Neuronal stem cell (in vitro differentiated cells): ENCODE measurements around the gene EXO1.

Source experiments
- DNase-seq: peaks from one replicate; pipeline ENCODE4 v3.0.0-alpha.2; 2013; ENCODE audit warnings: low spot score
- H2AFZ ChIP-seq: one replicate; pipeline ENCODE4 v1.6.1; 2013; ENCODE audit warnings: mild to moderate bottlenecking, low read length, inconsistent platforms
- H2AK5ac ChIP-seq: 2 replicates; pipeline ENCODE4 v1.6.1; 2013; ENCODE audit warnings: low read depth, mild to moderate bottlenecking, inconsistent platforms, low read length, moderate library complexity, mixed read lengths
- H2BK120ac ChIP-seq: 2 replicates; pipeline ENCODE4 v1.6.1; 2013; ENCODE audit warnings: low read depth, mild to moderate bottlenecking, inconsistent platforms, low read length, moderate library complexity, mixed read lengths
- H2BK12ac ChIP-seq: one replicate; pipeline ENCODE4 v1.6.1; 2013; ENCODE audit warnings: low read length, inconsistent platforms
- H2BK15ac ChIP-seq: 2 replicates; pipeline ENCODE4 v1.6.1; 2013; ENCODE audit warnings: mild to moderate bottlenecking, low read length, inconsistent platforms, mixed read lengths
- H2BK5ac ChIP-seq: one replicate; pipeline ENCODE4 v1.6.1; 2013; ENCODE audit warnings: inconsistent platforms, mild to moderate bottlenecking, low read length, moderate library complexity
- H3K14ac ChIP-seq: one replicate; pipeline ENCODE4 v1.6.1; 2013; ENCODE audit warnings: low read length, inconsistent platforms
- H3K18ac ChIP-seq: 2 replicates; pipeline ENCODE4 v1.6.1; 2013; ENCODE audit warnings: low read length, inconsistent platforms
- H3K23ac ChIP-seq: 2 replicates; pipeline ENCODE4 v1.6.1; 2013; ENCODE audit warnings: low read depth, mild to moderate bottlenecking, mixed read lengths, low read length, inconsistent platforms; ENCODE audit not compliant: poor library complexity
- H3K27ac ChIP-seq: replicated peaks from 3 replicates; pipeline ENCODE4 v1.5.1; 2013; ENCODE audit warnings: low read length, inconsistent platforms
- H3K27me3 ChIP-seq, 3 experiments: 2 replicates each; pipeline ENCODE4 v1.6.1; 2013; ENCODE audit warnings: low read length in 3 of 3, mild to moderate bottlenecking in 2 of 3, inconsistent platforms in 1 of 3, low read depth in 1 of 3, mixed read lengths in 1 of 3, moderate library complexity in 1 of 3; ENCODE audit not compliant: control insufficient read depth in 3 of 3, insufficient read depth in 3 of 3
- H3K36me3 ChIP-seq, 2 donors: replicated peaks in 1 of 2; 2 replicates each; pipeline ENCODE4 v1.6.1; 2013; ENCODE audit warnings: low read length in 2 of 2; ENCODE audit not compliant: control insufficient read depth in 2 of 2, insufficient read depth in 2 of 2
- H3K4ac ChIP-seq: 2 replicates; pipeline ENCODE4 v1.6.1; 2013; ENCODE audit warnings: inconsistent platforms, mild to moderate bottlenecking, low read length, moderate library complexity
- H3K4me1 ChIP-seq, 2 donors: 1 replicate in 1 of 2; 2 replicates in 1 of 2; pipeline ENCODE4 v1.6.1; 2013; ENCODE audit warnings: low read length in 2 of 2, low read depth in 1 of 2; ENCODE audit not compliant: control insufficient read depth in 2 of 2, insufficient read depth in 1 of 2
- H3K4me2 ChIP-seq: one replicate; pipeline ENCODE4 v1.6.1; 2013; ENCODE audit warnings: mild to moderate bottlenecking, low read length, inconsistent platforms; ENCODE audit not compliant: insufficient read depth, poor library complexity, severe bottlenecking
- H3K4me3 ChIP-seq, 2 donors: 2 replicates each; pipeline ENCODE4 v1.5.1; 2013; ENCODE audit warnings: low read length in 2 of 2, mild to moderate bottlenecking in 2 of 2, inconsistent platforms in 1 of 2, moderate library complexity in 1 of 2
- H3K79me1 ChIP-seq: one replicate; pipeline ENCODE4 v1.6.1; 2013; ENCODE audit warnings: low read depth, mild to moderate bottlenecking, inconsistent platforms, low read length, moderate library complexity
- H3K9ac ChIP-seq: one replicate; pipeline ENCODE4 v1.6.1; 2013; ENCODE audit warnings: mild to moderate bottlenecking, low read depth, low read length, inconsistent platforms; ENCODE audit not compliant: poor library complexity
- H3K9me3 ChIP-seq, 2 donors: replicated peaks in 1 of 2; 2 replicates each; pipeline versions ENCODE3 to v1.6.1; 2013; ENCODE audit warnings: low read length in 2 of 2, mild to moderate bottlenecking in 2 of 2, inconsistent platforms in 1 of 2, low read depth in 1 of 2, mixed read lengths in 1 of 2, moderate library complexity in 1 of 2; ENCODE audit not compliant: control insufficient read depth in 2 of 2, insufficient read depth in 1 of 2
- H4K8ac ChIP-seq: one replicate; pipeline ENCODE4 v1.6.1; 2013; ENCODE audit warnings: low read depth, mild to moderate bottlenecking, inconsistent platforms, low read length, moderate library complexity
- H4K91ac ChIP-seq: one replicate; pipeline ENCODE4 v1.6.1; 2013; ENCODE audit warnings: low read length, low read depth, mild to moderate bottlenecking, inconsistent platforms; ENCODE audit not compliant: poor library complexity
- WGBS, 2 donors: extraction: QIAGEN DNeasy Blood & Tissue Kit; methylation state at CpG; one replicate each; pipeline ENCODE4 v1.1.7; 2013; ENCODE audit warnings: missing lambda C conversion rate in 2 of 2, mixed read lengths in 1 of 2; ENCODE audit not compliant: insufficient read length in 2 of 2, insufficient replicate concordance in 1 of 2; ENCODE audit errors: extremely low coverage in 2 of 2; 5-methylcytosine and 5-hydroxymethylcytosine counted together

Gene EXO1

GRCh38 chr1:241834733-241835377, 13.1 kb upstream of the EXO1 start:
- Histone ChIP-seq H2BK5ac (no peak overlapping the region), H3K4me2 (no peak overlapping the region), H2AFZ (no peak overlapping the region), H3K27ac (no peak overlapping the region), H2BK15ac (no peak overlapping the region), H3K4ac (no peak overlapping the region), H3K9me3 (no peaks in the 10 kb centered on the region), H4K8ac (no peak overlapping the region), H3K23ac (no peak overlapping the region), H3K4me3 (no peak overlapping the region), H2BK120ac (no peak overlapping the region), H3K18ac (no peak overlapping the region), H3K9ac (no peak overlapping the region), H2BK12ac (no peak overlapping the region), H3K4me1 (no peaks in the 10 kb centered on the region), H4K91ac (no peak overlapping the region), H3K36me3 (no peaks in the 10 kb centered on the region), H3K27me3 (peaks cover 0 to 8% (median 0%) of the 10 kb centered on the region in 3 experiments), H3K79me1 (no peaks in the 10 kb centered on the region), H3K14ac (no peak overlapping the region), H2AK5ac (no peak overlapping the region)
- no peak for DNase-seq
- no CpG with 5 or more reads among the region's 1 CpG for WGBS, 2 donors

GRCh38 chr1:241836941-241837340, 11.1 kb upstream of the EXO1 start:
- H2BK12ac ChIP-seq: no peak overlapping the region
- H3K23ac ChIP-seq: no peak overlapping the region
- H2BK15ac ChIP-seq: no peak overlapping the region
- H3K36me3 ChIP-seq: no peaks in the 10 kb centered on the region
- H4K8ac ChIP-seq: no peak overlapping the region
- no peaks in the 10 kb centered on the region for H3K9me3 ChIP-seq
- H3K4ac ChIP-seq: no peak overlapping the region
- H3K4me3 ChIP-seq: no peak overlapping the region
- no peak overlapping the region for H3K4me2 ChIP-seq
- no peak overlapping the region for H3K27ac ChIP-seq
- WGBS, 2 donors: no CpG with 5 or more reads among the region's 2 CpGs
- H2AFZ ChIP-seq: no peak overlapping the region
- H2BK120ac ChIP-seq: no peak overlapping the region
- no peak overlapping the region for H4K91ac ChIP-seq
- no peak overlapping the region for H2AK5ac ChIP-seq
- H3K9ac ChIP-seq: no peak overlapping the region
- no peaks in the 10 kb centered on the region for H3K4me1 ChIP-seq
- H2BK5ac ChIP-seq: no peak overlapping the region
- H3K14ac ChIP-seq: no peak overlapping the region
- H3K27me3 ChIP-seq: peaks cover 0 to 8% (median 0%) of the 10 kb centered on the region in 3 experiments
- H3K18ac ChIP-seq: no peak overlapping the region
- no peak for DNase-seq
- no peaks in the 10 kb centered on the region for H3K79me1 ChIP-seq

GRCh38 chr1:241837416-241837815, 10.6 kb upstream of the EXO1 start:
- Histone ChIP-seq H4K8ac (no peak overlapping the region), H2BK5ac (no peak overlapping the region), H3K23ac (no peak overlapping the region), H2AK5ac (no peak overlapping the region), H3K4me2 (no peak overlapping the region), H2BK15ac (no peak overlapping the region), H2BK120ac (no peak overlapping the region), H3K79me1 (no peaks in the 10 kb centered on the region), H3K4me3 (no peak overlapping the region), H3K36me3 (no peaks in the 10 kb centered on the region), H3K9ac (no peak overlapping the region), H3K4me1 (no peaks in the 10 kb centered on the region), H3K9me3 (no peaks in the 10 kb centered on the region), H4K91ac (no peak overlapping the region), H3K18ac (no peak overlapping the region), H3K14ac (no peak overlapping the region), H2AFZ (no peak overlapping the region), H3K27me3 (peaks cover 0 to 8% (median 0%) of the 10 kb centered on the region in 3 experiments), H3K4ac (no peak overlapping the region), H2BK12ac (no peak overlapping the region), H3K27ac (no peak overlapping the region)
- WGBS, 2 donors: no CpG with 5 or more reads among the region's 5 CpGs
- DNase-seq: no peak

GRCh38 chr1:241837901-241838300, 10.1 kb upstream of the EXO1 start:
- Histone ChIP-seq H2AK5ac (no peak overlapping the region), H3K9me3 (no peaks in the 10 kb centered on the region), H3K9ac (no peak overlapping the region), H3K4me2 (no peak overlapping the region), H4K8ac (no peak overlapping the region), H3K14ac (no peak overlapping the region), H2BK120ac (no peak overlapping the region), H3K4me1 (no peaks in the 10 kb centered on the region), H3K27me3 (peaks cover 0 to 7% (median 0%) of the 10 kb centered on the region in 3 experiments), H3K79me1 (no peaks in the 10 kb centered on the region), H3K27ac (no peak overlapping the region), H4K91ac (no peak overlapping the region), H3K23ac (no peak overlapping the region), H3K4me3 (no peak overlapping the region), H2BK15ac (no peak overlapping the region), H2AFZ (no peak overlapping the region), H3K36me3 (no peaks in the 10 kb centered on the region), H3K18ac (no peak overlapping the region), H2BK12ac (no peak overlapping the region), H3K4ac (no peak overlapping the region), H2BK5ac (no peak overlapping the region)
- whole genome bisulfite sequencing, 2 donors: no CpG with 5 or more reads among the region's 4 CpGs
- no peak for DNase-seq
